HepG2 (cell line): ENCODE results near the gene OTOP2. TPM values are rescaled to one million over a fixed set of nuclear protein-coding genes. Genes with fewer than 3 reads are reported as not detected.

ENCODE experiments used
- ADNP ChIP-seq: sonication (generic); formaldehyde crosslinking; IDR thresholded peaks from 2 replicates; pipeline ENCODE4 v1.4.0; 2020; ENCODE audit warnings: missing genetic modification reagents
- ARID5B ChIP-seq: IDR thresholded peaks from 2 replicates; pipeline ENCODE4 v1.4.0; 2020; ENCODE audit warnings: mild to moderate bottlenecking, missing genetic modification reagents
- ELK4 ChIP-seq: sonication (generic); formaldehyde crosslinking; IDR thresholded peaks from 2 replicates; pipeline ENCODE4 v1.9.0; 2021; ENCODE audit warnings: missing genetic modification reagents, borderline replicate concordance
- KDM5A ChIP-seq: fragments of 200-600 bp; sonication (generic); IDR thresholded peaks from 2 replicates; pipeline ENCODE4 v1.7.0; 2018; ENCODE audit warnings: antibody characterized with exemption, mild to moderate bottlenecking, low read length, borderline replicate concordance
- KLF11 ChIP-seq: IDR thresholded peaks from 2 replicates; pipeline ENCODE4 v1.6.1; 2016; ENCODE audit warnings: missing compliant biosample characterization
- KMT2B ChIP-seq: IDR thresholded peaks from 2 replicates; pipeline ENCODE4 v1.6.1; 2016; ENCODE audit warnings: missing genetic modification reagents, missing compliant biosample characterization
- RAD21 ChIP-seq: fragments of 450-650 bp; formaldehyde crosslinking; IDR thresholded peaks from 2 replicates; pipeline ENCODE4 v1.5.0; 2020; ENCODE audit warnings: mild to moderate bottlenecking
- SMAD3 ChIP-seq: sonication (generic); formaldehyde crosslinking; IDR thresholded peaks from 2 replicates; pipeline ENCODE4 v1.4.0; 2020; ENCODE audit warnings: missing genetic modification reagents
- STAT6 ChIP-seq: sonication (generic); formaldehyde crosslinking; IDR thresholded peaks from 2 replicates; pipeline ENCODE4 v1.4.0; 2020; ENCODE audit warnings: missing genetic modification reagents, mild to moderate bottlenecking, borderline replicate concordance
- USF2 ChIP-seq, 2 experiments: sonication (generic) in 1 of 2; formaldehyde crosslinking in 1 of 2; IDR thresholded peaks; 2 replicates each; pipeline versions ENCODE4 v1.5.1 to v1.6.1; 2011 to 2020; ENCODE audit warnings: borderline replicate concordance in 1 of 2, low read depth in 1 of 2, low read length in 1 of 2, mild to moderate bottlenecking in 1 of 2, missing genetic modification reagents in 1 of 2, moderate library complexity in 1 of 2
- ZNF44 ChIP-seq: sonication (generic); formaldehyde crosslinking; IDR thresholded peaks from 2 replicates; pipeline ENCODE4 v1.5.1; 2020; ENCODE audit warnings: mild to moderate bottlenecking, missing genetic modification reagents
- ZNF512B ChIP-seq: sonication (generic); formaldehyde crosslinking; IDR thresholded peaks from 2 replicates; pipeline ENCODE4 v1.5.1; 2020; ENCODE audit warnings: missing genetic modification reagents, mild to moderate bottlenecking, borderline replicate concordance
- ZNF580 ChIP-seq: IDR thresholded peaks from 2 replicates; pipeline ENCODE4 v1.6.1; 2016; ENCODE audit warnings: low read depth, borderline replicate concordance
- ZNF598 ChIP-seq: sonication (generic); formaldehyde crosslinking; IDR thresholded peaks from 2 replicates; pipeline ENCODE4 v1.5.1; 2020; ENCODE audit warnings: mild to moderate bottlenecking, missing genetic modification reagents, borderline replicate concordance
- polyA plus RNA-seq, 8 experiments: library from polyadenylated mRNA; depleted of rRNA in 3 of 8; stranded (reverse) in 7 of 8; unstranded in 1 of 8; fragments of >200 nt; fragmentation: Illumina TruSeq in 4 of 8; extraction: Trizol in 4 of 8; gene quantifications; 2 replicates each; pipeline versions ENCODE4 v1.2.1 to v1.2.3, GENCODE V29; 2011 to 2016; ENCODE audit warnings: low read depth in 4 of 8, missing spikeins in 1 of 8, mixed read lengths in 1 of 8; ENCODE audit not compliant: insufficient read depth in 1 of 8
- total RNA-seq, 5 experiments: library from RNA; depleted of rRNA; stranded (reverse); fragments of >200 nt; fragmentation: Illumina TruSeq; extraction: Trizol; gene quantifications; 2 replicates each; pipeline ENCODE4 v1.2.3, GENCODE V29; 2016; ENCODE audit warnings: low read depth in 1 of 5

The OTOP2 gene
- total and polyA plus RNA-seq, 2 of the 13 experiments (the other 11 are each of a cell fraction or from before 2014, with no cell fraction given) = not detected

GRCh38 chr17:74981979-74982662, 58.0 kb downstream of the OTOP2 start (continued):
- peak; percentile 87; the same call in 1 of the 2 replicates for TF ChIP-seq STAT6 (CRISPR knock-in tag)
- TF ChIP-seq KLF11 (CRISPR knock-in tag) = peak; percentile 10; the same call in 1 of the 2 replicates
- TF ChIP-seq ELK4 (CRISPR knock-in tag) = no peak
- TF ChIP-seq ZNF44 (CRISPR knock-in tag) = peak; percentile 47; the same call in 1 of the 2 replicates
- peak; percentile 64; the same call in 1 of the 2 replicates for TF ChIP-seq KMT2B
- peak; percentile 71 for TF ChIP-seq RAD21 (CRISPR knock-in tag)
- TF ChIP-seq KDM5A = no peak
- no peak for TF ChIP-seq SMAD3 (CRISPR knock-in tag)
- TF ChIP-seq ZNF598 (CRISPR knock-in tag) = peak; percentile 96; the same call in 1 of the 2 replicates
- TF ChIP-seq ZNF580 (CRISPR knock-in tag) = peak; percentile 69; the same call in 1 of the 2 replicates
- no peak for TF ChIP-seq USF2 (IDR thresholded peaks at IDR 0.05; ENCODE audit: low read depth, low read length)
- TF ChIP-seq USF2 (CRISPR knock-in tag; IDR thresholded peaks at IDR 0.05; ENCODE audit: borderline replicate concordance) = no peak
- TF ChIP-seq ARID5B (CRISPR knock-in tag) = peak; percentile 72
- TF ChIP-seq ZNF512B (CRISPR knock-in tag) = peak; percentile 84; the same call in 1 of the 2 replicates
- no peak for TF ChIP-seq ADNP
